ENCODE data around the gene NPAS2. TPM values are rescaled to one million over a fixed set of nuclear protein-coding genes. Genes with fewer than 3 reads are reported as not detected.

NPAS2 gene
- total RNA-seq, 3 donors from 2014 or later = 6.2 to 42.3 (median 22.5) TPM

DNA sequence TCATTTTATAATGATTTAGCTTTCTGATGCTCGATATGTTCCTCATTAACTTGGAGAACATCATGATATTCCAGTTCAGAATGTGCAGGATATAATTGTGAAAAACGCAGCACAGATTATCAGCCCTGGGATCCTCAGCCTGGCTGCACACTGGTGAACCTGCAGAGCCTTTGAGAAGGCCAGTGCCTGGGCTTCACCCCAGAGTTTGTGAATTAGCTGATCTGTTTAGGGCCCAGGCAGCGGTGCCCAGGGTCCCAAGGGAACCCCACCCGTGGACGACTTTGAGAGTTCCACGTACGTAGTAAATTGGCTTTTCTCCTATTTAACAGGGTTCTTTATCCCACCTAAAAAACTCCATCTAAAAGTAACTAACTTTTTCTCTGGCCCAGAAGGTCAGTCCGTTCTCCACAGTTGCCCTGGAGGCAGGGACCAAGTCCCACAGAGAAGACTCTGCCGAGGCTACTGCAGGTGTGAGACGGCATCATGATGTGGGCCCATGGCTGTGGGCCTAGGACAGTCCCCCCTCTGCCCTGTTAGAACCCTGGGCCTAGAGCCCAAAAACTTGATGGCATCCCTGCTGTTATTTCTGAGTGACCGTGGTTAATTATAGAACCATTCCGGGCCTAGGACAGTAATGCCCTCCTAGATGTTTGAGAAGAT lies 142.6 kb downstream of the NPAS2 start:
- Histone ChIP-seq H3K27me3 (no peaks in the 10 kb centered on the region), H3K4me1 (peaks cover 0 to 3% of the 10 kb centered on the region in 2 donors), H3K4me3 (no peak overlapping the region), H3K27ac (no peak overlapping the region), H3K36me3 (no peaks in the 10 kb centered on the region), H3K9me3 (no peaks in the 10 kb centered on the region)
- no peak for DNase-seq (ENCODE audit: low spot score in 2 of 2)
- TF ChIP-seq CTCF (IDR thresholded peaks at IDR 0.05) (no peak), POLR2A (IDR thresholded peaks at IDR 0.05) (no peak), POLR2AphosphoS5 (IDR thresholded peaks at IDR 0.05) (no peak)
- intact Hi-C loops (cut with DNase I; ENCODE audit: low total_unique reads) = no loop called here

DNA sequence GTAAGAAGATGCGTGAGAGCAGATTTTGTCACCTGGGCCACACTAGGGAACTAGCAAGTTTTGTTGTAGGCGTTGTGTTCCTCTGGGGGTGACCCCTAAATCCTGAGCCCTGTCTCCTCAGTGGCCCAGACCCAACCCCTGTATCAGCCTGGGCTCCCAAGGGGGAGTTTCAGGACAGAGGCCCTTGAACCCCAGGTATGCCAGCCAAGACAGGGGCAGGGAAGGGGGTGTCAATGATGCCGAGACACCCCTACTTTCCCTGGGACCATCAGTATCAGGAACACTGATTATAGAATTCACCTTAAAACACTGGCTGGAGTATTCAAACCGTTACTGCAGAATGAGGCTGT lies 143.1 kb downstream of the NPAS2 start:
- no peak for DNase-seq (ENCODE audit: low spot score in 2 of 2)
- TF ChIP-seq POLR2A (IDR thresholded peaks at IDR 0.05) (no peak), CTCF (IDR thresholded peaks at IDR 0.05) (no peak), POLR2AphosphoS5 (IDR thresholded peaks at IDR 0.05) (no peak)
- intact Hi-C loops (cut with DNase I; ENCODE audit: low total_unique reads) = no loop called here
- H3K9me3 ChIP-seq = no peaks in the 10 kb centered on the region
- H3K36me3 ChIP-seq = no peaks in the 10 kb centered on the region
- no peak overlapping the region for H3K27ac ChIP-seq
- H3K4me3 ChIP-seq = no peak overlapping the region
- H3K4me1 ChIP-seq = no peaks in the 10 kb centered on the region
- H3K27me3 ChIP-seq = no peaks in the 10 kb centered on the region

- no peak overlapping the region for H3K27ac ChIP-seq
- H3K4me1 ChIP-seq = no peaks in the 10 kb centered on the region
- no peak for TF ChIP-seq POLR2A (IDR thresholded peaks at IDR 0.05)
- no peak for TF ChIP-seq CTCF (IDR thresholded peaks at IDR 0.05)
- TF ChIP-seq POLR2AphosphoS5 (IDR thresholded peaks at IDR 0.05) = no peak
- H3K36me3 ChIP-seq = no peaks in the 10 kb centered on the region
- no peak overlapping the region for H3K4me3 ChIP-seq
- no peaks in the 10 kb centered on the region for H3K9me3 ChIP-seq
- no peaks in the 10 kb centered on the region for H3K27me3 ChIP-seq
- intact Hi-C loops (cut with DNase I; ENCODE audit: low total_unique reads) = no loop called here
- DNase-seq (ENCODE audit: low spot score in 2 of 2) = no peak
Observed at GRCh38 chr2:100964222-100964621, 144.3 kb downstream of the NPAS2 start.

GRCh38 chr2:100964681-100965169 lies 144.8 kb downstream of the NPAS2 start:
- Histone ChIP-seq H3K4me1 (no peaks in the 10 kb centered on the region), H3K9me3 (no peaks in the 10 kb centered on the region), H3K36me3 (no peaks in the 10 kb centered on the region), H3K4me3 (no peak overlapping the region), H3K27me3 (no peaks in the 10 kb centered on the region), H3K27ac (peak overlapping the region; percentile 21 to 59)
- TF ChIP-seq POLR2A (IDR thresholded peaks at IDR 0.05) (no peak), CTCF (IDR thresholded peaks at IDR 0.05) (no peak), POLR2AphosphoS5 (IDR thresholded peaks at IDR 0.05) (no peak)
- intact Hi-C loops (cut with DNase I; ENCODE audit: low total_unique reads) = no loop called here
- DNase-seq (ENCODE audit: low spot score in 2 of 2) = no peak

- TF ChIP-seq POLR2A (IDR thresholded peaks at IDR 0.05) = no peak
- TF ChIP-seq CTCF (IDR thresholded peaks at IDR 0.05) = no peak
- no peak for TF ChIP-seq POLR2AphosphoS5 (IDR thresholded peaks at IDR 0.05)
- H3K4me1 ChIP-seq = no peaks in the 10 kb centered on the region
- H3K27ac ChIP-seq = no peak overlapping the region
- H3K27me3 ChIP-seq = no peaks in the 10 kb centered on the region
- H3K36me3 ChIP-seq = no peaks in the 10 kb centered on the region
- DNase-seq (ENCODE audit: low spot score in 2 of 2) = no peak
- intact Hi-C loops (cut with DNase I; ENCODE audit: low total_unique reads) = no loop called here
- no peak overlapping the region for H3K4me3 ChIP-seq
- no peaks in the 10 kb centered on the region for H3K9me3 ChIP-seq
Observed at GRCh38 chr2:100965596-100965995, 145.7 kb downstream of the NPAS2 start.

Measured in breast epithelium (tissue), 4 donors.